Astrocyte (in vitro differentiated cells and primary cell): Measurements from ENCODE around the gene COX11.

Source experiments
- CTCF ChIP-seq: IDR thresholded peaks from 2 replicates; pipeline ENCODE4 v1.5.1; 2011; ENCODE audit warnings: low read depth, mild to moderate bottlenecking, inconsistent platforms, low read length, moderate library complexity; ENCODE audit not compliant: insufficient read depth
- EZH2 ChIP-seq: IDR thresholded peaks from 2 replicates; pipeline ENCODE4 v1.6.1; 2012; ENCODE audit warnings: mild to moderate bottlenecking, low read length, inconsistent platforms; ENCODE audit not compliant: insufficient read depth

- TF ChIP-seq EZH2 (no peak), CTCF (no peak)
Measured at GRCh38 chr17:55002458-55002857, 34.0 kb upstream of the COX11 start.
